Muscle layer of duodenum (tissue), 2 donors: ENCODE results near the gene HES6.

Experiments used
- H3K27ac ChIP-seq: one replicate; pipeline ENCODE4 v1.7.0; 2013; ENCODE audit warnings: mild to moderate bottlenecking, low read length
- H3K27me3 ChIP-seq: one replicate; pipeline ENCODE4 v1.7.0; 2013; ENCODE audit warnings: low read depth, mild to moderate bottlenecking, control low read depth, low read length
- H3K36me3 ChIP-seq, 2 donors: one replicate each; pipeline ENCODE4 v1.7.0; 2013; ENCODE audit warnings: low read length in 2 of 2, control low read depth in 1 of 2, mild to moderate bottlenecking in 1 of 2; ENCODE audit not compliant: insufficient read depth in 2 of 2, control insufficient read depth in 1 of 2
- H3K4me1 ChIP-seq, 2 donors: one replicate each; pipeline ENCODE4 v1.7.0; 2013; ENCODE audit warnings: low read length in 2 of 2, mild to moderate bottlenecking in 2 of 2, control low read depth in 1 of 2, moderate library complexity in 1 of 2; ENCODE audit not compliant: insufficient read depth in 2 of 2, control insufficient read depth in 1 of 2
- H3K4me3 ChIP-seq, 2 donors: one replicate each; pipeline ENCODE4 v1.7.0; 2013; ENCODE audit warnings: low read length in 2 of 2, low read depth in 1 of 2, mild to moderate bottlenecking in 1 of 2
- H3K9me3 ChIP-seq, 2 donors: one replicate each; pipeline ENCODE4 v1.7.0; 2013; ENCODE audit warnings: low read length in 2 of 2, control low read depth in 1 of 2, mild to moderate bottlenecking in 1 of 2; ENCODE audit not compliant: control insufficient read depth in 1 of 2
- donor health status: healthy.

The HES6 gene

GRCh38 chr2:238203094-238203972 is 36.5 kb downstream of the HES6 start, which contains the start of gene ILKAP:
Gene ILKAP, minus strand, starts transcription at chr2:238203695. Its CDS starts 142 bp downstream, at chr2:238203553.
- Histone ChIP-seq H3K27ac (peak within 1 kb of the TSS; percentile 83), H3K36me3 (no peaks in the 10 kb centered on the region), H3K4me1 (peaks cover 8 to 16% of the 10 kb centered on the region in 2 donors), H3K27me3 (no peaks in the 10 kb centered on the region), H3K4me3 (peak within 1 kb of the TSS; percentile 77 to 90), H3K9me3 (no peaks in the 10 kb centered on the region)

- H3K9me3 ChIP-seq, result no peaks in the 10 kb centered on the region
- H3K4me3 ChIP-seq, result peak overlapping the region; percentile 77 to 90
- H3K4me1 ChIP-seq, result peaks cover 8 to 16% of the 10 kb centered on the region in 2 donors
- no peaks in the 10 kb centered on the region for H3K27me3 ChIP-seq
- H3K36me3 ChIP-seq, result no peaks in the 10 kb centered on the region
- peak overlapping the region; percentile 74 for H3K27ac ChIP-seq
These were observed 37.3 kb downstream of the HES6 start for GRCh38 chr2:238202326-238203093.

DNA sequence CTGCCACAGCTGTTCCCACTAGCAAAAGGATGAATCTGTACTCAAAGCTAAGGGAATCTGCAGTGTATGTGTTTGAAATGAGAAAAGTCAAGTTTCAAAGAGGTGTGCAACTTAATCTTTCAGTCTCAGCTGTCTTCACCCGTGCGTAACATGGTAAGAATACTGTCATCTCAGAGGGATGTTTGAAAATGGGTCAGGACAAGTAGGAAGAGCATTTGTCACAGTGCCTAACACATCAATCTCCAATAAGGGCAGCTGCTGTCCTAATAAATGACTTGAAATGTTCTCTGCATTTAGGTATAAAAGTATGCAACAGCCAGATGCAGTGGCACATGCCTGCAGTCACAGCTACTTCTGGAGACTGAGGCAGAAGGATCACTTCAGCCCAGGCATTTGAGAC is 49.4 kb downstream of the HES6 start:
- Histone ChIP-seq H3K27ac (no peak overlapping the region), H3K9me3 (no peaks in the 10 kb centered on the region), H3K4me3 (no peak overlapping the region), H3K4me1 (peaks cover 0 to 4% of the 10 kb centered on the region in 2 donors), H3K36me3 (peaks cover 62 to 76% of the 10 kb centered on the region in 2 donors), H3K27me3 (no peaks in the 10 kb centered on the region)
